Small intestine (tissue), 16 donors: ENCODE results near the gene NCLN. TPM values are rescaled to one million over a fixed set of nuclear protein-coding genes. Genes with fewer than 3 reads are reported as not detected.

ENCODE experiments used
- DNase-seq, 2 donors: peaks; one replicate each; pipeline versions ENCODE4 v3.0.0 to v3.0.0-alpha.2; 2013
- FAIRE-seq: peaks from 2 replicates; lab custom pipeline; 2012; peaks lifted over from hg19 to GRCh38; lab: Jason Lieb, UNC
- H3K27ac ChIP-seq, 3 donors: one replicate each; pipeline ENCODE4 v1.5.1; 2013; ENCODE audit warnings: low read length in 2 of 3, mild to moderate bottlenecking in 2 of 3, control low read depth in 1 of 3, inconsistent platforms in 1 of 3, low read depth in 1 of 3, moderate library complexity in 1 of 3
- H3K27me3 ChIP-seq, 3 donors: one replicate each; pipeline ENCODE4 v1.6.1; 2013; ENCODE audit warnings: low read length in 3 of 3, inconsistent platforms in 1 of 3; ENCODE audit not compliant: control insufficient read depth in 3 of 3, insufficient read depth in 3 of 3
- H3K36me3 ChIP-seq, 3 donors: one replicate each; pipeline ENCODE4 v1.6.1; 2013; ENCODE audit warnings: low read length in 3 of 3, inconsistent platforms in 1 of 3, low read depth in 1 of 3, mild to moderate bottlenecking in 1 of 3, moderate library complexity in 1 of 3; ENCODE audit not compliant: control insufficient read depth in 3 of 3, insufficient read depth in 2 of 3
- H3K4me1 ChIP-seq, 3 donors: one replicate each; pipeline ENCODE4 v1.6.1; 2013; ENCODE audit warnings: low read length in 2 of 3, inconsistent platforms in 1 of 3, low read depth in 1 of 3, mild to moderate bottlenecking in 1 of 3, moderate library complexity in 1 of 3; ENCODE audit not compliant: control insufficient read depth in 3 of 3, insufficient read depth in 2 of 3
- H3K4me3 ChIP-seq, 3 donors: one replicate each; pipeline ENCODE4 v1.5.1; 2013; ENCODE audit warnings: low read length in 3 of 3, control low read depth in 1 of 3, inconsistent platforms in 1 of 3, low read depth in 1 of 3, mild to moderate bottlenecking in 1 of 3, moderate library complexity in 1 of 3
- H3K9me3 ChIP-seq, 2 donors: one replicate each; pipeline ENCODE4 v1.6.1; 2013; ENCODE audit warnings: low read depth in 1 of 2, low read length in 1 of 2; ENCODE audit not compliant: control insufficient read depth in 2 of 2, insufficient read depth in 1 of 2
- WGBS, 3 donors: extraction: QIAGEN DNeasy Blood & Tissue Kit; methylation state at CpG; one replicate each; pipeline ENCODE4 v1.1.7; 2013; 5-methylcytosine and 5-hydroxymethylcytosine counted together
- long read RNA-seq, 10 donors: transcript quantifications; one replicate each; lab custom pipeline, GENCODE V29; 2026
- polyA plus RNA-seq, 4 donors: library from polyadenylated mRNA; stranded (reverse) in 3 of 4; unstranded in 1 of 4; fragments of 200-250 nt in 3 of 4; fragments of 120-200 nt in 1 of 4; gene quantifications; one replicate each; pipeline versions ENCODE4 v1.2.1 to v1.2.3, GENCODE V29; 2013
- donor health status: healthy with polysubstance abuse.
- donor health status: control.
- donor health status: control.
- donor health status: Bipolar disorder and iron deficiency.
- donor health status: healthy.

Gene NCLN, protein sequence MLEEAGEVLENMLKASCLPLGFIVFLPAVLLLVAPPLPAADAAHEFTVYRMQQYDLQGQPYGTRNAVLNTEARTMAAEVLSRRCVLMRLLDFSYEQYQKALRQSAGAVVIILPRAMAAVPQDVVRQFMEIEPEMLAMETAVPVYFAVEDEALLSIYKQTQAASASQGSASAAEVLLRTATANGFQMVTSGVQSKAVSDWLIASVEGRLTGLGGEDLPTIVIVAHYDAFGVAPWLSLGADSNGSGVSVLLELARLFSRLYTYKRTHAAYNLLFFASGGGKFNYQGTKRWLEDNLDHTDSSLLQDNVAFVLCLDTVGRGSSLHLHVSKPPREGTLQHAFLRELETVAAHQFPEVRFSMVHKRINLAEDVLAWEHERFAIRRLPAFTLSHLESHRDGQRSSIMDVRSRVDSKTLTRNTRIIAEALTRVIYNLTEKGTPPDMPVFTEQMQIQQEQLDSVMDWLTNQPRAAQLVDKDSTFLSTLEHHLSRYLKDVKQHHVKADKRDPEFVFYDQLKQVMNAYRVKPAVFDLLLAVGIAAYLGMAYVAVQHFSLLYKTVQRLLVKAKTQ
- polyA plus RNA-seq: 100 to 1,000 TPM in 2 of 4 donors, 10 to 100 TPM in 2; 37.9 to 217 (median 112) TPM
- long read RNA-seq, donor 1: 0 reads
- long read RNA-seq, donor 2: 0 reads
- long read RNA-seq, donor 3, full-length matches to known transcripts: 1 of 1 reads
- long read RNA-seq, donor 3, partial matches to known transcripts: 0 of 1 reads
- long read RNA-seq, donor 3, other reads (novel, unspliced or antisense): 0 of 1 reads
- long read RNA-seq, donor 4, full-length matches to known transcripts: 1 of 1 reads
- long read RNA-seq, donor 4, partial matches to known transcripts: 0 of 1 reads
- long read RNA-seq, donor 4, other reads (novel, unspliced or antisense): 0 of 1 reads
- long read RNA-seq, donor 5, full-length matches to known transcripts: 1 of 1 reads
- long read RNA-seq, donor 5, partial matches to known transcripts: 0 of 1 reads
- long read RNA-seq, donor 5, other reads (novel, unspliced or antisense): 0 of 1 reads
- long read RNA-seq, donor 6, full-length matches to known transcripts: 3 of 8 reads
- long read RNA-seq, donor 6, partial matches to known transcripts: 5 of 8 reads
- long read RNA-seq, donor 6, other reads (novel, unspliced or antisense): 0 of 8 reads
- long read RNA-seq, donor 7, full-length matches to known transcripts: 2 of 2 reads
- long read RNA-seq, donor 7, partial matches to known transcripts: 0 of 2 reads
- long read RNA-seq, donor 7, other reads (novel, unspliced or antisense): 0 of 2 reads
- long read RNA-seq, donor 8: 0 reads
- long read RNA-seq, donor 9: 0 reads
- long read RNA-seq, donor 10, full-length matches to known transcripts: 1 of 1 reads
- long read RNA-seq, donor 10, partial matches to known transcripts: 0 of 1 reads
- long read RNA-seq, donor 10, other reads (novel, unspliced or antisense): 0 of 1 reads

DNA sequence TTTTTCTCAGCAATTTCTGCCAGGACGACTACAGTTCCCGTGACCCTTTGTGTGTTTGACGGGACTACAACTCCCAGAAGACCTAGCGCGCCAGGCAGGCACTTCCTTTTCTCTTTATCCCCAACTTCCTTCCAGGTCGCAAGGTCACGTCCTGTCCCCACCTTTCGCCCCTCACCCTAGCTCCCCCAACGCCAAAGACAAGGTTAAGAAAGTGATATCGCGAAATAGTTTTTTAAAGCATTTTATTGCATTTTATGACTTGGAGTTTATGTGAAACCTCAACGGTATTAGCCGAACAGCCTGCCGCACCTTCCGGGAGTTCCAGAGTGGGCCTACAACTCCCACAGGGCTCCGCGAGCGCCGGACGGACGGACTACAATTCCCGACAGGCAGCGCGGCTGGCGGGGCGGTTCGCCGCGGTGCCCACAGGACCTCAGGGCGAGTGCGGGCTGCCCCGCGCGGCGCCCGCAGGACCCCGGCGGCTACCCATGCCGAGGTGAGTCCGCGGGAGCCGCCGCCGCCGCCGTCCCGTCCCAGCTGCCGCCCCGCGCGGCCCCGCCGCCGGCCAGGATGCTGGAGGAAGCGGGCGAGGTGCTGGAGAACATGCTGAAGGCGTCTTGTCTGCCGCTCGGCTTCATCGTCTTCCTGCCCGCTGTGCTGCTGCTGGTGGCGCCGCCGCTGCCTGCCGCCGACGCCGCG lies at the start of gene NCLN:
NCLN (plus strand) TSS at position 470 of the 699 bp plus-strand sequence; CDS start at position 571, 101 bp downstream.
- Histone ChIP-seq H3K27me3 (no peaks in the 10 kb centered on the region), H3K36me3 (peaks cover 0 to 35% (median 0%) of the 10 kb centered on the region in 3 donors), H3K4me3 (peak within 1 kb of the TSS; percentile 69 to 96 (median 84)), H3K27ac (peak within 1 kb of the TSS; percentile 57 to 99 (median 86)), H3K4me1 (peaks cover 2 to 36% (median 2%) of the 10 kb centered on the region in 3 donors), H3K9me3 (no peaks in the 10 kb centered on the region)
- WGBS, 3 donors: 0% methylated on average over 38 to 69 of the region's 69 CpGs
- FAIRE-seq (peak; percentile 5), DNase-seq (peak; percentile 96 to 98)

DNA sequence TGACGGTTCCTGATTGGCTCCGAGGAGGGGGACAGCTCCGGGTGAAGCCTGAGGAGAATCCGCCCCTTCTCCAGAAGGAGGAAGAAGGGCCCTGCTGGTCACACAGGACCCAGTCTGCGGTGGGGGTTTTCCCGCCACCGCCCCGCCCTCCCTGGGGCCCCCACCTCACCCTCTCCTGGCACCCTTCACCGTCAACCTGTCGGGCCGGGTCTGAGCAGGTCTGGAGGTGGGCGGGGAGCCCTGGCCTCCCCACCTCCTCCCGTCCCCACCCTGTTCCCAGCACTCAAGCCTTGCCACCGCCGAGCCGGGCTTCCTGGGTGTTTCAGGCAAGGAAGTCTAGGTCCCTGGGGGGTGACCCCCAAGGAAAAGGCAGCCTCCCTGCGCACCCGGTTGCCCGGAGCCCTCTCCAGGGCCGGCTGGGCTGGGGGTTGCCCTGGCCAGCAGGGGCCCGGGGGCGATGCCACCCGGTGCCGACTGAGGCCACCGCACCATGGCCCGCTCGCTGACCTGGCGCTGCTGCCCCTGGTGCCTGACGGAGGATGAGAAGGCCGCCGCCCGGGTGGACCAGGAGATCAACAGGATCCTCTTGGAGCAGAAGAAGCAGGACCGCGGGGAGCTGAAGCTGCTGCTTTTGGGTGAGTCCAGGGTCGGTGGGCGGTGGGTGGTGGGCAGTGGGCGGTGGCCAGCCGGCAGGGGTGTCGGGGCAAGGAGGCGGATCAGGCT lies 49.6 kb upstream of the NCLN start, which contains the start of gene GNA15:
GNA15 (plus strand) TSS at position 73 of the 723 bp plus-strand sequence; CDS start at position 491, 418 bp downstream.
- no peaks in the 10 kb centered on the region for H3K4me1 ChIP-seq
- no peaks in the 10 kb centered on the region for H3K27me3 ChIP-seq
- H3K36me3 ChIP-seq: no peaks in the 10 kb centered on the region
- H3K9me3 ChIP-seq: no peaks in the 10 kb centered on the region
- WGBS, 3 donors: 42 to 47% (median 47%) methylated on average over 35 to 40 of the region's 40 CpGs
- DNase-seq: no peak
- H3K27ac ChIP-seq: no peak within 1 kb of the TSS
- FAIRE-seq: no peak
- no peak within 1 kb of the TSS for H3K4me3 ChIP-seq

DNA sequence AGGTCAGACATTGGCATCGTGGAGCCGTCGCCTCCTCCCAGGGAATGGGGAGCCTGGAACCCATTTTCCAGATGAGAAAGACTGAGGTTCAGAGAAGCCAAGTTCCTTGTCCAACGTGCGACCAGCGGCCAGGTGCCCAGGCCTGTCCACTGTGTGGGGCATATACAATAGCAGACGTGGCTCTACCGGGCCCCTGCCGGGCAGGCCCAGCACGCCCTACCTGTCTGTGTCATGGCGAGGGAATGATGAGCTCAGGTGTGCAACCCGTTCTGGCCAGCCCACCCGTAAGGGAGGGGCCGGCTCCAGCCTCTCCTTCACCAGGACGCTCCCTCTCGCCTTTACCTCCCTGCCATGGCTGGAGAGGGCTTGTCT lies 49.1 kb upstream of the NCLN start:
- FAIRE-seq (no peak), DNase-seq (no peak)
- no peaks in the 10 kb centered on the region for H3K4me1 ChIP-seq
- H3K27ac ChIP-seq: no peak overlapping the region
- no peaks in the 10 kb centered on the region for H3K36me3 ChIP-seq
- WGBS, 3 donors: 60 to 78% (median 77%) methylated on average over 16 of the region's 16 CpGs
- no peaks in the 10 kb centered on the region for H3K27me3 ChIP-seq
- H3K4me3 ChIP-seq: no peak overlapping the region
- no peaks in the 10 kb centered on the region for H3K9me3 ChIP-seq

DNA sequence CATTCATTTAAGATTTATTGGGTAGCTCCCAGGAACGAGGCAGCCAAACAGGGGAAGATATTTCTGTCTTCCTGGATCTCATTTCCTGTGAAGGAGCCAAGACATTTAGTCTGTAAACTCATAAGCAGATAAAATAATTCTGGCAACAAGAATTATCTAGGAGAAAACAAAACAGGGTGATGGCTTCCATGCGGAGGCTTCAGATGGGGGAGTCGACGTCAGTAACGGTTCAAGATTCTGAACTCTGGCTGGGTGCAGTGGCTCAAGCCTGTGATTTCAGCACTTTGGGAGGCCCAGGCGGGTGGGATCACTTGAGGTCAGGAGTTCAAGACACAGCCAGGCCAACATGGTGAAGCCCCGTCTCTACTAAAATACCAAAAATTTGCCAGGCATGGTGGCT lies 48.6 kb upstream of the NCLN start:
- no peak for DNase-seq
- no peaks in the 10 kb centered on the region for H3K36me3 ChIP-seq
- no peaks in the 10 kb centered on the region for H3K27me3 ChIP-seq
- no peak overlapping the region for H3K4me3 ChIP-seq
- no peak for FAIRE-seq
- no peaks in the 10 kb centered on the region for H3K9me3 ChIP-seq
- H3K27ac ChIP-seq: no peak overlapping the region
- H3K4me1 ChIP-seq: peaks cover 0 to 2% (median 0%) of the 10 kb centered on the region in 3 donors
- WGBS, 3 donors: 41 to 65% (median 59%) methylated on average over 7 of the region's 7 CpGs

DNA sequence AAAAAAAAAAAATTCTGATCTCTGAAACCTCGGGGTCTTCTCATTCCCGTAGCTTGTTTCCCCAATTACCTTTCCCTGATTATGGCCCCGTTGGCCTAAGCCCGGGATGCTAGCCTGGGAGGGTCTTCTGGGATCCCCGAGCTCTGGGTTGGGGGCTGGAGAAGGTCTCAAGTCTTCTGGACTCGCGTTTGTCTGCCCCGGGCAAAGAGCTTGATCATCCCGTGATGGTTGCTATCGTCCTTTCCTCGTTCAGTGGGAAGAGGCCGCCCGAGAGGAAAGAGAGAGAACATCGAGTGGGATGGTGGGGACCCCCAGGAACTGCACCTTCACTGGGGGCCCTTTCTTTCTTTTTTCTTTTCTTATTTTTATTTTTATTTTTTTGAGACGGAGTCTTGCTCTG lies 47.5 kb upstream of the NCLN start:
- DNase-seq: no peak
- H3K27me3 ChIP-seq: no peaks in the 10 kb centered on the region
- H3K27ac ChIP-seq: no peak overlapping the region
- H3K4me1 ChIP-seq: peaks cover 0 to 6% (median 0%) of the 10 kb centered on the region in 3 donors
- H3K36me3 ChIP-seq: no peaks in the 10 kb centered on the region
- FAIRE-seq: no peak
- H3K9me3 ChIP-seq: no peaks in the 10 kb centered on the region
- no peak overlapping the region for H3K4me3 ChIP-seq
- 73 to 79% (median 79%) methylated on average over 15 of the region's 15 CpGs for WGBS, 3 donors

DNA sequence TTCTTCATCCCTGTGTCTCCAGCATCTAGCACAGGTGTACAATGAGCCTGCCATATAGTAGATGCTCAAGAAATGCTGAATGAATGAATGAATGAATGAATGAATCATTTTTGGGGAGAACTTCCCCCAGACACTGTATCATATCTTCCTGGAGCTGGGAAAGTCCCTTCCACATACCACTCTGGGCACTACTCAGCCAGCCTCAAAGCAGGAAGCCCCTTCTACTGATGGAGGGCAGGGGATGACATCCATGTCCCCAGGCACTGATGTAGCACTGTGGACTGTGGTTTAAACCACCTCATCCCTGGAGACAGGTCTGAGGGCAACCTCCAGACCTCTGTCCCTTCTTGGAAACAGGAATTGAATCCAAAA lies 45.1 kb upstream of the NCLN start:
- DNase-seq (no peak), FAIRE-seq (no peak)
- Histone ChIP-seq H3K9me3 (no peaks in the 10 kb centered on the region), H3K4me3 (no peak overlapping the region), H3K4me1 (peaks cover 0 to 6% (median 0%) of the 10 kb centered on the region in 3 donors), H3K27ac (no peak overlapping the region), H3K36me3 (no peaks in the 10 kb centered on the region), H3K27me3 (no peaks in the 10 kb centered on the region)

DNA sequence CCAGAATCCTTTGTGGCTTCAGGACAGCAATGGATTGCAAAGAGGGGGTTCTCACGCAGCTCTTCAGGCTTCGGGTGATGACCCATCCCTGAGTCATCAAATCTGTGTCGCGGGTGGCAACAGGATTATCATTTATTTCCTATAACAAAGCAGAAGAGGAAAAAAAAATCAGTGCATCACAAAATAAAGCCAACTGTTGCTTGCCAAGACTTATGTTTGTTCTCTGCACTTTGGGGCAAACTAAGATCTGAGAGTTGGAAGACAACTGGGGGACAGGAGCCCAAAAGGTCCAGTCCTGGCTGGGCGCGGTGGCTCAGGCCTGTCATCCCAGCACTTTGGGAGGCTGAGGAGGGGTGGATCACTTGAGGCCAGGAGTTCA lies 43.4 kb upstream of the NCLN start:
- WGBS, 3 donors: 36 to 38% (median 38%) methylated on average over 6 of the region's 6 CpGs
- Histone ChIP-seq H3K36me3 (no peaks in the 10 kb centered on the region), H3K4me3 (no peak overlapping the region), H3K9me3 (no peaks in the 10 kb centered on the region), H3K27ac (peak overlapping the region in 1 of 3 donors; percentile 61), H3K4me1 (peaks cover 0 to 6% (median 0%) of the 10 kb centered on the region in 3 donors), H3K27me3 (no peaks in the 10 kb centered on the region)
- no peak for FAIRE-seq
- DNase-seq: no peak
